CD4-positive, alpha-beta T cell treated with Interleukin-6 for 4 hours (primary cell): Measurements from ENCODE around the gene ARL11.
A peak's percentile ranks its signal among the peaks of the same experiment; 100 is the strongest.

Source experiments
- DNase-seq: peaks from one replicate; pipeline ENCODE4 v3.0.0-alpha.2; 2020; ENCODE audit warnings: mixed read lengths

Gene ARL11

DNA sequence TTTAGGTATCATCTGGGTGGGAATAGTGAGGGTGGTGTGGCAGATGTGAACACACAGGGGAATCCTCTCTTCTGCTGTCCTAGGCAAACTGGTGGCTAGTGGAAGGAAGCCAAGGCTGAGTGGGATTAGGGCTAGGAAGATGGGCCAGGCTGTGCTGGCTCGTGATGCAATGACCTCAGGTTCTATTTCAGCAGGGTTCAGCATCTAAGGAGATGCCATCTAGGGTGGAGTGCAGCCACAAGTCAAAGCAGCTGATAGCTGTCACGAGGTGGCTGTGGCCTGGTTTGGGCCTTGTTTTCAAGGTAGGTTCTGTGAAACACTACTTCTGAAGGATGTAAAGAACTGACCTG, 21.6 kb downstream of the ARL11 start:
- DNase-seq, result no peak

DNA sequence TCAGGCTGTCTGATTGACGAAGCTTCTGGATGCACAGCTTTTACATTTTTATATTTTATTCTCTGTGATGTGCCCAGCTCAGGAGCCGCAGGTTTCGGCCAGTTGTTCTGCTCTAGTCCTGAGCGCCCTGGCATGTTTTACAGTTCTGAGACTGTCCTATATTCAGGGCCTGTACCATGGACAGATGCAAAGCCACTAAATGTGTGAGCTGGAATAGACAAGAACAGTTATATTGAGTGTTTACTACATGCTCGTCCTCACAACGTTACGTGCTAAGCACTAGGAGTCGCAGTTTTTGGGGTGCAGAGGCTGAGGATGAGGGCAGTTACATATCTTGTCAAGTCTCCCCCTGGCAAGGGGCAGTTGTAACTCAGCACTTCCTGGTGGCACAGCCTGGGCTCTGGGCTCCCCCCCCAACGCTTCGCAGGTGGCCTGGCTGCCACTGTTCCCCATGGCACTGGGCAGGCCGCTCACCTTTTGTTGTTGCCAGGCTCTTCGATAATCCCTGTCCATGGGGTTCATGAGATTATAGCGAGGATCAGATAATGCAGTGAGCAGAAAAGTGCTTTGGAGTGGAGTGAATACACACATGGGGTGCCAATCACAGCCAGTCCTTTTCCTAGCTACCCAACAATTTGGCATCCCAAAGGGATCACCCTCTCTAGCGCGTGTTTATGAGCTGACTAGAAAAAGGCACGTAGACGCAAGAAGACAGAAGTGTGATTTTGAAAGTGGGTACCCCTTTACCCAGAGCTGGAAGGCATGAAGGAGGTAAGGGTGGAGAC, 23.5 kb downstream of the ARL11 start:
- DNase-seq, result no peak

DNA sequence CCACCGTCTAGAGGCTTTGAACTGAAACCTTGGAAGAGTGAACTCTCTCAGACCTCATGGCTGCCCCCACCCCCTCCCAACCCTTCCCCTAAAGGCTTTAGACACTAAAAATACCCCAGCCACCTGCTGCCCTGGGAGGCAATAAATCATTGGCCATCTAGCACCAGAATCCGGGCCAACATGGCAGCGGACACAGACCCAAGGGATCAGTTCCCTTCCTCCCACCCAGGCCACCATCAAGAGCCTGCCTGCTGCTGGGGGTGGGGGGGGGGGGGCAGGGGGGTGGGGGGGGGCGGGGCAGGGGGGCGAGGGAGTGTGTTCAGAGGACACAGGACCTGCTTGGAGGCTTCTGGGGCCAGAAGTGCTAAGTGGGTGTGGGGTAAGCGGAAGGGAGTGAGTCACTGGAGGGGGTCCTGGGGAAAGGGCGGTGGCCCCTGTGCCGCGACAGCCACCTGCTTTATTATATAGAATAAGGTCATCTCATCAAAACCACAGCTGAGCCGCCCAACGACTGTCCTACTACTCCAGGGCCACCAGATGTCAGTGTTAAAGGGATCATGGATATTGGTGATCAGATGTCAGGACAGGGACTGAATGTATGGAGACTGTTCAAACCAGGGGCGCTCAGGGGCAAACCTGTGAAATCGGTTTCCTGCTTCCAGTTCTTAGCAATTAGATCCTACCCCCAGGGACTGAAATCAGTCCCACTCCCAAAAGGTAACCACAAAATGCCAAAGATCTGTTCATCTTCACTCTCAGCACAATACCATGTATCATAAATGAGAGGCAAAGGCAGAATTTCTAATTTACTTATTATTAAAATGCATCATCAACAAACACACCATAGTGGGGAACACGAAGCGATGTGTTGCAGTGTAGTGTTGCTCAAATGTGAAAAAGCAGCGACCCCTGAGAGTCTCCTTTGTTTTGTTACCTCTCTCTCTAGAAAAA, 24.3 kb downstream of the ARL11 start:
- peak; percentile 8 for DNase-seq

DNA sequence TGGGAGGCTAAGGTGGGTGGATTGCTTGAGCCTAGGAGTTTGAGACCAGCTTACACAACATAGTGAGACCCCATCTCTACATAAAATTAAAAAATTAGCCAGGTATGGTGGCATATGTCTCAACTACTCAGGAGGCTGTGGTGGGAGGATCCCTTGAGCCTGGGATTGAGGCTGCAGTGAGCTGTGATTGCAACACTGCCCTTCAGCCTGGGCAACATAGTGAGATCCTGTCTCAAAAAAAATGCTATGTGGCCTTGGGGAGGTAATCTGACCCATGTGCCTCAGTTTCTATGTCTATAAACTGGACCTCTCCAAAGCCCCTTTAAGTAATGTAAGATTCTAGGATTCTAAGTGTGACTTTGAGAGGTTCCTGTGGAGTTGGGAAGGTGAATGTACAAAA, 25.2 kb downstream of the ARL11 start:
- no peak for DNase-seq

DNA sequence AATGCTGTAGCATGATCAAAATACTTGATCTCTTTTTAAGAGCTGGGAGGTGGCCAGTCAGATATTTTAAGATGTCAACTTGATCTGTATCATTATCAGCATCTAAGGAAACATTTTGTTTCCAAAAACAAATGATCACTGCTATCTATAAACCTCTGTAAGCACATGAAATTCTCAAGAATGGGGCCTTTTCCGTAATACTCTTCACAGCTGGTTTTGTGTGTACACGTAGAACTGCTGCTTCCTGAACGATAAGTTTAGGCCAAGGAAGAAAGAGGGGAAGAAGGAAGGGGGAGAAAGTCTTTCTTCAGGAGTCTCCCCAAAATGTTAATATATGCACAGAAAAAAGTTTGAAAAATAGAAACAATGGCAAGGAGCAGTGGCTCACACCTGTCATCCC, 25.7 kb downstream of the ARL11 start:
- DNase-seq, result no peak

DNA sequence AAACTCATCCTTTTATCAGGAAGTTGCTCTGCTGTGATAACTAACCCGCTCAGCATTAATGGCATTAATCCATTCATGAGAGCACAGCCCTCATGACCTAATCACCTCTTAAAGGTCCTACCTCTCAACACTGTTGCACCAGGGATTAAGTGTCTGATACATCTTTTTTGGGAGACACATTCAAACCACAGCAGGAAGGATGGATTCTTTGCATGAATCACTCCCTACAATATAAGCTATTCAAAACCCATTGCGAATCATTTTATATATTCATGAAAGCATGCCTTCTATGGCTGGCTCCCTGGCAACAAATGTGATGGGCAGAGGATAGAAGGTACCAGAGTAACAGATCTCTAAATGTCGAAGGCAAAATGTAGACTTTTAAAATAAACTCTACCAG, 27.6 kb downstream of the ARL11 start:
- DNase-seq, result no peak

DNA sequence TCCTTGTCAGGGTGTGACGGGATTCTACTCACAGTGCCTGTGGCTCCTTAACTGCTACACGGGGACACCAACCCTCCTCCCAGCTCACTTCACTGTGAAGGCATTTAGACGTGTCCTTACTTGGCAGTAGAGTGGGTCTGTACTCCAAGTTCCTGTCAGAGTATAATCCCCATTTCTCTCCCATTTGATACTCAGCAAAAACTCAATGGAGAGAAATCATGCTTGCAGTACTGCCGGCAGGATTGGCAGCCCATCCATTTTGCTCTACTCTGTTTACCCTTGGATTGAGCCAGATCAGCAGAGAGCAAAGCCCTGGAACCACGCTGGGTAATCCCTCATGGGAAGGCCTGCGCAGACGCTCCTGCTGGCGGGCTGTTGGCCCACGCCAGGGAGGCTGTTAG, 28.9 kb downstream of the ARL11 start:
- no peak for DNase-seq

DNA sequence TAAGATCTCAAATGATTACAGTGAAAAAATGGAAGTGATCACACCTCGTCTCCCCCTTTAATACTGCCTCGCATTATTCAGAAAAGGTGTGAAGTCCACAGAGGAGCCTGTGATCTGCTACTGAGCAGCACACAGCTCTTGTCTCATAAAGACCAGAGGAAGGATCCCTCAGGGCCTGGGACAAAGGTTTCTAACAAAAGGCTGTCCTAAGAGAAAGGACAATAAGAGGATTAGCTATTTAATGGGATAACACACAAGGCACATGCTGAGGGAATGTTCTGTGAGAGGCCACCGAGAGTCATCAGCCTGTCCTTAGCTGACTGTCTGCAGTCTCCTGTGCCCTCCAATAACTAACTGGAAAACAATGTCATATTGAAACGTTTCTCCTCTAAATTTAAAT, 36.3 kb downstream of the ARL11 start:
- DNase-seq, result no peak

DNA sequence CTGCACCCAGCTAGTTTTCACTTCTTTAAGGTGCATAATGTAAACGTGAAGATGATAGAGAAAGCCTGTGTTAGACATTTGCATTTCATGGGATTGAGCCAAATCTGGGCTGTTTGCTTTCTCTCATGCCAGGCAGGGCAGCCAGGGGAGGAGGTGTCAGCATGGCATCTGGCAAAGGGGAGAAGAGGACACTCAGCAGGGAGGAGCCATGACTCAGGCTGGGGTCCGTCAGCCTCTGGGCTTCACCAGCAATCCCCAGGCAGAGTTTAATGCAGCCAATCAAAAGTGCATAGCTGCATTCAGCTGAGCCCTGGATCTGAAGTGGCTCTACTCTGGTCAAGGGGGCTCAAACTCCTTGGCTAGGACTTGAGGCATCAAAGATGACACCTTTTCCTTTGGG, 39.5 kb downstream of the ARL11 start:
- DNase-seq, result no peak

DNA sequence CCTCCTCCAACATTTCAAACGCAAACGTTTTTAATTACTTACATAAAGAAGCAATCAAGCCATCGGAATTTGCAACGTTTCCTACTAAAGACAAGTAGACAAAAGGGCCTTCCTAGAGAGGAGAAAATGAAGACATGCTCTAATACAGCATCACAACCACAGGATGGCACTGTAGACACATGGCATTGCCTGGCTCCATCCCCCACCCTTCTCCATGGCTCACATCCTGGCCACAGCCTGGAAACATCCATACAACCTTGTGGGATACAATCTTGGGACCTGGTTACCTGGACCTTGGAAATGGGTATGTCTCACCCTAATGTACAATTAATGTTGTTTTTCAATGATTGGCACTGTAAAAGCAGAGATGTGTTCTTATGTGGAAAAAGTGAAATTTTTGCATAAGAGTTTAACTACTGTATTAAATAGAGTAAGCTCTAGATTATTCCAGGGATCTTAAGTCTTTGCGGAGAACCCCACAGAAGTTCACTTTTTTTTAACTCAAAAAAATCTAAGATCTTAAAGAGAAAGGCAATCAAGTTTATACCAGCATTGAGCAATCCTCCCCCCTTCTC, 41.5 kb downstream of the ARL11 start:
- peak; percentile 45 for DNase-seq

DNA sequence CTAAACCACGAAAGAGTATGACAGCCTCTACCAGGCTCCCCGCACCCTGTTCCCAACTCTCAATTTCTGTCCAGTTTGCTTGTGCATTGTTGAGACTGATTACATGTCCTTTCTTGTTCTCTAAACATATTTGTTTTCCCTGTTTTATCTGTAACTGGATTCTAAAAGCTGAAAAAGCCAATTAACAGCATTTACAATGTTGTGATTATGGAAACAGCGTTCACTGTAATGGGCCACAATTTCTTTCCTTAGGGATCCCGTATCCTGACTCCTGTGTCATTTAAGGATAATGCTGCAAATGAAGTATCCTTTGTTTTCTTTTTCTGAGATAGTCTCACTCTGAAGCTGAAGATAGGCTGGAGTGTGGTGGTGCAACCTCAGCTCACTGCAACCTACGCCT, 42.5 kb downstream of the ARL11 start:
- no peak for DNase-seq

DNA sequence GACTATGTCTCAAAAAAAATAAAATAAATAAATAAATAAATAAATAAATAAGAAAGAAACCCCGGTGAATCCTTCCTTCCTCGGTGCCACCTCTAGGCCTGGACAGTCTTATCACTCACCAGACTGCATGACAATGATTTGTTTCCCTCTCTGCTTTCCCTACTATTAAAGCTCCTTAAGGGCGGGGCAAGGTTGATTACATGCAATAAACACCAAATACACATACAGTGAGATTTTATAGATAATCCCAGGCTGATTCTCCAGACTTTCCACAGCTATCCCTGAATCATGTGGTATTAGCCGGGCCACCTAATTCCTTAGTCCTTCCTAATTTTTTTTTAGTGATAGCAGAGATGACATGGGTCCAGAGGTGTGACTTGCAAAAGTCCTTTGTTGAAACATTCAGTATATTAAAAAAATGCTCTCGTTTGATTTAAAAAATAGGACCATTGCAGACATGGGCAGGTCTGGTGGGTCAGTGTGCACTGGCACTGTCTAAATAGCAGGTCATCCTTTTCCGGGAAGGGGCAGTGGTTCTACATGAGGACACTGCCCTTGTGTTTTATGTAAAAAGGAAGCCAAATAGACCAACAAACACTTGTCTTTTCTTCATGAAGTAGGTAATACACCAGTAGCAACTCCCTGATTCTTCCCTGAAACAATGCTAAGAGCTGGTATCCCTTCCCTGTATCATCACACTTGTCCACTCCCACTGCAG, 48.4 kb downstream of the ARL11 start:
- DNase-seq, result no peak

DNA sequence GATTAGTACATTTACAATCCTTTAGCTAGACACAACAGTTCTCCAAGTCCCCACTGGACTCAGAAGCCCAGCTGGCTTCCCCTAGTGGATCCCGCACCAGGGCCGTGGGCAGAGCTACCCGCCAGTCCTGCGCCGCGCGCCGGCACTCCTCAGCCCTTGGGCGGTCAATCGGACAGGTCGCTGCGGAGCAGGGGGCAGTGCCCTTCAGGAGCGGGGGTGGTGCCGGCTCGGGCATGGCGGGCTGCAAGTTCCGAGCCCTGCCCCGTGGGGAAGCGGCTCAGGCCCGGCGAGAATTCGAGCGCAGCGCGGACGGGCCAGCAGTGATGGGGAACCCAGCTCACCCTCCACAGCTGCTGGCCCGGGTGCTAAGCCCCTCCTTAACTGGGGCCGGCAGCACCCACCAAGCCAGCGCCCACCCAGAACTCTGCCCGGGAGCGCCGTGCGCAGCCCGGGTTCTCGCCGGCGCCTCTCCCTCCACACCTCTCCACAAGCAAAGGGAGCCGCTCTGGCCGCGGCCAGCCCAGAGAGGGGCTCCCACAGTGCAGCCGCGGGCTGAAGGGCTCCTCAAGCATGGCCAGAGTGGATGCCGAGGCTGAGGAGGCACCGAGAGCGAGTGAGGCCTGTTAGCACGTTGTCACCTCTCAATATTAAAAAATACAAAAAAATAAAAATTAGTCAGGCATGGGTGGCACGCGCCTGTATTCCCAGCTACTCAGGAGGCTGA, 50.0 kb downstream of the ARL11 start:
- no peak for DNase-seq

DNA sequence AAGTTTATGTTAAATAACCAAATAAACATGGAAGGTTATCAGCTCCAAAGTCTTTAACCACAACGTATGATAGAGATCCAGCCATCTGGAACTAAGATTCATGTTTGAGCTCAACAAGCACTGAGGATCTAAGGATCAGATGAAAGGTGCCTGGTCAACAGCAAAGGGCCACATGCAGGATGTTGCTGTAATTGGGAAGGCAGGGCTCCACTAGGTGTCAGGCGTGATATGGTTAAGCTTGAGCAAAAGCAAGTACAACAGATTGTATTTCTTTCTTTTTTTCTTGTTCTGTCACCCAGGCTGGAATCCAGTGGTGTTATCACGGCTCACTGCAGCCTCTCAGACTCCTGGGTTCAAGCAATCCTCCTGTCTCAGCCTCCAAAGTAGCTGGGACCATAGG, 50.9 kb downstream of the ARL11 start:
- DNase-seq, result peak; percentile 31

DNA sequence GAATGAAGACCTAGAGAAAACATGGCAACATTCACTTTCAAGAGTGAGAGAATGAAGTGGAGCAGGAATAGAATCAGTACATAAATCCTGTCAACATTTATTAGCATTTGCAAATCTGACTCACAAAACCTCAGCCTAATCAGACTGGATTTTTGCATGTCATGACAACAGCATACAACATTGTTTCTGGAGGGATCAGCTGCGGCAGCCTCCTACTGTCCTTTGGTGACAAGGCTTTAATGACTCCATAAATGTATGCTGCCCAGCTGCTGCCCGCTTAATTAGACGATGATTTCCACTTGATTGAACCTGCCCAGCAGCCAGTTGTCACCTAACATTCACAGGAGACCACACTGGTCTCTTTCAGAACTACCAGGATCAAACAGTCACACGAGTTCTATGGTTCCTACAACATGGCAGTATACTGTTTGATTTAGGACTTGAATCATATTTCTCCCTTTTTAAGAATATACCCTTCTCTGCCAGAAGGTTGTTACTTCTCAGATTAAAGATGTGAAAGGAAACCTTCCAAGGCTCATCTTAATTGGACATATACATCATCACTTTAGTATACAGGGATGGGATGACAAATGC, 53.6 kb downstream of the ARL11 start:
- DNase-seq, result no peak
